HG03575 (cell line): ENCODE data around the gene PMAIP1.

ENCODE experiments used
- ATAC-seq: cut with Tn5 transposase; IDR thresholded peaks from one replicate; pipeline ENCODE4 v1.9.1; 2021; ENCODE audit not compliant: unreplicated experiment, insufficient number of reproducible peaks, low FRiP score; ENCODE audit errors: extremely low read depth

Gene PMAIP1

DNA sequence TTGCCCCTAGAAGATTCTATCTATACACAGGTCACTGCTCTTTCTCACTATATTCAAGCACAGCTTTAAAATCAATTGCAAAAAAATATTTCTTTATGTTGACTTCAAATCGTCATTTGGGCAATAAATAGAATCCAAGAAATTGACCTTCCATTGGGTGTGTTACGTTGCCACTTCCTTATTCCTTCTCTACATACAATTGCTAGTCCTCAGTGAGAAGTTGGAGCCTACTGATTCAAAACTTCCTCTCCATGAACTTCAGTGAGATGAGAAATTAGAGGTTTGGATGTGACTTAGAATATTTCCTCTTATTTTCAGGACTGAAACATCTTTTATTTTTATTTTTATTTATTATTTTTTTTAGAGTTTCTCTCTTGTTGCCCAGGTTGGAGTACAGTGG lies 40.3 kb downstream of the PMAIP1 start:
- no peak for ATAC-seq

DNA sequence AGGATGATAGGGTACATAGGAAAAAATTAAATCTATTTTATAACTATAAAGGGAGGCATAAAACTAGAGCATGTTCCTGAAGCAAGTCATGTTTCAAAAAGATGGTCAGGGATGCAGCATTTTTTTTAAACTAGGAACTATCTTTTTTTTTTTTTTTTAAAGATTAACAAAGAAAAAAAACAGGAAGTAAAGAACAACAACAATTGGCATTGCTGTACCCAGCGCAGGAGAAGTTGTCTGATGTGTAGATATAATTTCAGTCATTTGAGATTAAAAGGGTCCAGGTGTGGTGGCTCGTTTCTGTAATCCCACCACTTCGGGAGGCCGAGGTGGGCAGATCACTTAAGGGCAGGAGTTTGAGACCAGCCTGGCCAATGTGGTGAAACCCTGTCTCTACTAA lies 41.5 kb downstream of the PMAIP1 start:
- ATAC-seq, result no peak

DNA sequence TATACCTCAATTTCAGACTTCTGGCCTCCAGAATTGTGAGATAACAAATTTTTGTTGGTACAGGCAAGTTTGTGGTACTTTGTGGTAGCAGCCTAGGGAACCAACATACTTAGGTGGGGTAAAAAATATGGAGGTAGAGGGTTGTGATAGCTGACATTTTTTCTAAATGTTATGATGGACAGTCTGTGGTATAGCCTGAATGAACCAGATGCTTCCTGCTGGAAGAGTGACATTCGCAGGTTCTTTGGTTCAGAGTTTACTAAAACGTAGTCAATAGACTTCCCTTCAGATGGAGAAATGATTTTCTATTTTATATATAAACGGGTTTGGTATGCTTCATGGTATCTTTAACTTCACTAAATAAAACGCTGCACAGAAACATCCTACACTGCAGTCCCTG lies 42.8 kb downstream of the PMAIP1 start:
- ATAC-seq, result no peak

DNA sequence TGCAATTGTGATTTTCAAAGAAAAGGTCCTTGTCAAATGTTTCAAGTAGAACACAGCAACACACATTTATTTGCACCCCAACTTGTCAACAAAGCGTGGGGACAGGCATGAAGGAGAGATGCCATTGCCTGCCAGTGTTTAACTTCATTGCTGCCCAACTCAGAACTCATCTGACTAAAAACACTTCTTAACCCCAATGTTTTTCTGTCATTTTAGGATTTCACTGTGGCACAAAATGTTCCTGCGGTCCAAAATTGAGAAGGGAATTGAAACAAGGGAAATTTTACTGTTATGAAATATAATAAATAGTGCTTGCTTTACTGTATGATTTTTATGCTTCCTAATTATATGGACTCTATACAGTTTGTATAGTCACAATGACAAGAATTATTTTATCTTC lies 45.7 kb downstream of the PMAIP1 start:
- ATAC-seq, result no peak

DNA sequence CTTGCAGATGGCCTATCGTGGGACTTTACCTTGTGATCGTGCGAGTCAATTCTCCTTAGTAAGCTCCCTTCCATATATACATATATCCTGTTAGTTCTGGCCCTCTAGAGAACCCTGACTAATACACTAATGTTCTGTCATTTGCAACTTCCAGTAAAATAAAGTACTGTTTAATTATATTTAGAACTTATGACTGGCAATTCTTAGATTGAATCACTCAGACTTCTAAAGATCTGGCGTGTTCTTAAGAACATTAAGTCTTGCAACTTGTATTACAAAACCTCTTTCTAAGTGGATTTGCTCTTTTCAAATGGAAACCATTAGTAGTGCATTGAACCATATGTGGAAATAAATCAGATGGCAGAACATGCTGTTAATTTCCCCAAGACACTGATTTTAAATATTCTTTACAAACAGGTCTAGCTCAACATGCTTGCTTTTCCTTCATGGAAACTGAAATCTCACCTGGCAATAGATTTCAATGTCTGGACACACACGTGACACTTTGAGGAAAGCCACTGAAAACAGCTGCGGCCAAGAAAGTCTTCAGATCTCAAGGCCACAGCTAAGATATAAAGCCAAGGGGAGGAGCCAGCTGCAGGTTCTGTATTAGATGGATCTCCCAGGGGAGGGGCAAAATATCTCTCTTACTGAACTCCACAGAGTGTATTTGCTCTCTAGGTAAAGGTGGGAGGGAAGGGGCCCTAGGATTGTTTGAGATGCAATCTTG lies 50.6 kb downstream of the PMAIP1 start:
- ATAC-seq, result no peak

DNA sequence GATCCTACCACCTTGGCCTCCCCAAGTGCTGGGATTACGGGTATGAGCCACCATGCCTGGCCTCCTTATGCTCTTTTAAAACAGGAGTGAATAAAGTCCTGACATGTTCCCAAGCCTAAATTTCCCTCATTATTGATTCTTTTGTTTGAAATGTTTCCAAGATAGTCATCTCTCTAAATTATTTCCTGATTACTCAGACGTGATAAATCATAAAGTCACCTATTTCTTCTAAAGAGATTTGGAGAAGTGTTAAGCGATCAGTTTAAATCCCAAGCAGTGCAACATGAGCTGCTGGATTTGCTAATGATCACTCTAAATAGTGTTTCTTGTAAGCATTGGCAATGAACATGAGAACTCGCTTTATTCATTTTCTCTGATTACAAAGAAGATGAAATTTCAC lies 51.8 kb downstream of the PMAIP1 start:
- ATAC-seq, result no peak

DNA sequence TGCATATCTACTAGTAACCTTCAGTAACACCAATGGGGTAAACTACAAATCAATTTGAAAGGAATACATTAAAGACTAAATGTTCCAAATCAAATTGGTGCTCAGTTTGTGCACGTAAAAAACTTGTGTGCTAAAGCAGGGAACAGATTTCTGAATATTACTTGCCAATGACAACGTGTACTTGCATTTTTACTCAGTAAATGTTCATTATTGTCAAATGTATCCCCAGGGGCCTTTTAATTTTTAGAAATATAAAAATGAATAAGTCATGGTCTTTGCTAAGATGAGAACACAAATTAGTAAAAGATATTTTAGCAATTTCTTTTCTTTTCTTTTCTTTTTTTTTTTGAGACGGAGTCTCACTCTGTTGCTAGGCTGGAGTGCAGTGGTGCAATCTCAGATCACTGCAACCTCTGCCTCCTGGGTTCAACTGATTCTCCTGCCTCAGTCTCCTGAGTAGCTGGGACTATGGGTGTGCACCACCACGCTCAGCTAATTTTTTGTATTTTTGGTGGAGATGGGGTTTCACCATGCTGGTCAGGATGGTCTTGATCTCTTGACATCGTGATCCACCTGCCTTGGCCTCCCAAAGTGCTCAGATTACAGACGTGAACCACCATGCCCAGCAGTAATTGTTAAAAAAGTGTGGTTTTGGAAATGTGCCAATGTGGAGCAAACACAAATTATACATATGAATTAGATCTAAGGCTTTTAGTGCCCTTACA lies 52.6 kb downstream of the PMAIP1 start:
- no peak for ATAC-seq
